Fibroblast of gingiva (primary cell): ENCODE results near the gene NT5DC4.

Source experiments
- DNase-seq: peaks from one replicate; pipeline ENCODE4 v3.0.0-alpha.2; 2011; ENCODE audit warnings: low read depth

NT5DC4 gene

GRCh38 chr2:112723995-112724394 is 3.2 kb downstream of the NT5DC4 start:
- no peak for DNase-seq

- DNase-seq = no peak
Observed at GRCh38 chr2:112724591-112725525, 4.0 kb downstream of the NT5DC4 start.

GRCh38 chr2:112725545-112726457 is 5.0 kb downstream of the NT5DC4 start:
- no peak for DNase-seq

GRCh38 chr2:112726487-112727190 is 5.8 kb downstream of the NT5DC4 start:
- peak; percentile 86 for DNase-seq

GRCh38 chr2:112727276-112728028 is 6.6 kb downstream of the NT5DC4 start:
- DNase-seq = no peak

- DNase-seq = no peak
Observed at GRCh38 chr2:112728029-112728362, 7.2 kb downstream of the NT5DC4 start.

- DNase-seq = no peak
Observed at GRCh38 chr2:112728378-112729175, 7.8 kb downstream of the NT5DC4 start.

GRCh38 chr2:112730216-112730615 is 9.4 kb downstream of the NT5DC4 start:
- DNase-seq = no peak

GRCh38 chr2:112730791-112731190 is 10.0 kb downstream of the NT5DC4 start:
- no peak for DNase-seq

GRCh38 chr2:112731479-112731878 is 10.7 kb downstream of the NT5DC4 start:
- no peak for DNase-seq

GRCh38 chr2:112733456-112733855 is 12.6 kb downstream of the NT5DC4 start:
- no peak for DNase-seq

- no peak for DNase-seq
Observed at GRCh38 chr2:112733871-112734270, 13.1 kb downstream of the NT5DC4 start.

GRCh38 chr2:112737542-112738232 is 16.9 kb downstream of the NT5DC4 start:
- DNase-seq = no peak

- no peak for DNase-seq
Observed at GRCh38 chr2:112740527-112740926, 19.7 kb downstream of the NT5DC4 start.

GRCh38 chr2:112749755-112750559 is 29.1 kb downstream of the NT5DC4 start:
- peak; percentile 74 for DNase-seq

- no peak for DNase-seq
Observed at GRCh38 chr2:112750560-112750843, 29.7 kb downstream of the NT5DC4 start.

GRCh38 chr2:112751451-112752197 is 30.8 kb downstream of the NT5DC4 start:
- DNase-seq = no peak

- no peak for DNase-seq
Observed at GRCh38 chr2:112752667-112753066, 31.8 kb downstream of the NT5DC4 start.

- no peak for DNase-seq
Observed at GRCh38 chr2:112754564-112754963, 33.7 kb downstream of the NT5DC4 start.
